Activated CD4-positive, alpha-beta T cell treated with anti-CD3 and anti-CD28 coated beads, Interleukin-2, amount 50 U/mL, for 48 hours (primary cell): ENCODE data around the gene INHBB.
"Not testable (repeated sequence)": the region's sequence is repeated elsewhere in the genome, so short reads cannot be mapped to it uniquely, and the experiment has no call there.

Experiments used
- DNase-seq, 2 experiments: peaks; one replicate each; pipeline ENCODE4 v3.0.0-alpha.2; 2020

The INHBB gene

GRCh38 chr2:120316528-120317179 lies 29.3 kb upstream of the INHBB start:
- DNase-seq: no peak

- no peak for DNase-seq
Measured at GRCh38 chr2:120317180-120317533, 28.8 kb upstream of the INHBB start.

- no peak for DNase-seq
Measured at GRCh38 chr2:120317916-120318315, 28.0 kb upstream of the INHBB start.

- DNase-seq: no peak
Measured at GRCh38 chr2:120318626-120319025, 27.3 kb upstream of the INHBB start.

- DNase-seq: no peak
Measured at GRCh38 chr2:120319123-120319522, 26.8 kb upstream of the INHBB start.

GRCh38 chr2:120319686-120320317 lies 26.1 kb upstream of the INHBB start:
- no peak for DNase-seq

- no peak for DNase-seq
Measured at GRCh38 chr2:120320318-120320851, 25.6 kb upstream of the INHBB start.

GRCh38 chr2:120320887-120321556 lies 24.9 kb upstream of the INHBB start:
- not testable (repeated sequence) for DNase-seq

GRCh38 chr2:120321721-120322284 lies 24.1 kb upstream of the INHBB start:
- no peak for DNase-seq

GRCh38 chr2:120322329-120322728 lies 23.6 kb upstream of the INHBB start:
- DNase-seq: no peak

- DNase-seq: no peak
Measured at GRCh38 chr2:120323214-120323613, 22.7 kb upstream of the INHBB start.

- DNase-seq: no peak
Measured at GRCh38 chr2:120323807-120324399, 22.0 kb upstream of the INHBB start.

- no peak for DNase-seq
Measured at GRCh38 chr2:120324933-120325332, 21.0 kb upstream of the INHBB start.

GRCh38 chr2:120326066-120326465 lies 19.9 kb upstream of the INHBB start:
- DNase-seq: no peak

GRCh38 chr2:120330946-120331822 lies 14.8 kb upstream of the INHBB start:
- DNase-seq: no peak

- DNase-seq: no peak
Measured at GRCh38 chr2:120331903-120332302, 14.0 kb upstream of the INHBB start.

- no peak for DNase-seq
Measured at GRCh38 chr2:120332384-120332783, 13.6 kb upstream of the INHBB start.

GRCh38 chr2:120334068-120334467 lies 11.9 kb upstream of the INHBB start:
- DNase-seq: no peak

- DNase-seq: no peak
Measured at GRCh38 chr2:120336749-120337148, 9.2 kb upstream of the INHBB start.

GRCh38 chr2:120338015-120338414 lies 7.9 kb upstream of the INHBB start:
- no peak for DNase-seq

- no peak for DNase-seq
Measured at GRCh38 chr2:120341977-120342376, 4.0 kb upstream of the INHBB start.

- DNase-seq: no peak
Measured at GRCh38 chr2:120342446-120342845, 3.5 kb upstream of the INHBB start.

- DNase-seq: no peak
Measured at GRCh38 chr2:120343100-120343432, 2.9 kb upstream of the INHBB start.
